ENCODE results near the gene KREMEN2. TPM values are rescaled to one million over a fixed set of nuclear protein-coding genes. Genes with fewer than 3 reads are reported as not detected.
"Not testable (repeated sequence)": the region's sequence is repeated elsewhere in the genome, so short reads cannot be mapped to it uniquely, and the experiment has no call there.

Gene KREMEN2
- total RNA-seq, 5 donors from 2014 or later (not counting 1 experiment from before 2014, with no cell fraction given) = 0.15 TPM; not detected in 4

DNA sequence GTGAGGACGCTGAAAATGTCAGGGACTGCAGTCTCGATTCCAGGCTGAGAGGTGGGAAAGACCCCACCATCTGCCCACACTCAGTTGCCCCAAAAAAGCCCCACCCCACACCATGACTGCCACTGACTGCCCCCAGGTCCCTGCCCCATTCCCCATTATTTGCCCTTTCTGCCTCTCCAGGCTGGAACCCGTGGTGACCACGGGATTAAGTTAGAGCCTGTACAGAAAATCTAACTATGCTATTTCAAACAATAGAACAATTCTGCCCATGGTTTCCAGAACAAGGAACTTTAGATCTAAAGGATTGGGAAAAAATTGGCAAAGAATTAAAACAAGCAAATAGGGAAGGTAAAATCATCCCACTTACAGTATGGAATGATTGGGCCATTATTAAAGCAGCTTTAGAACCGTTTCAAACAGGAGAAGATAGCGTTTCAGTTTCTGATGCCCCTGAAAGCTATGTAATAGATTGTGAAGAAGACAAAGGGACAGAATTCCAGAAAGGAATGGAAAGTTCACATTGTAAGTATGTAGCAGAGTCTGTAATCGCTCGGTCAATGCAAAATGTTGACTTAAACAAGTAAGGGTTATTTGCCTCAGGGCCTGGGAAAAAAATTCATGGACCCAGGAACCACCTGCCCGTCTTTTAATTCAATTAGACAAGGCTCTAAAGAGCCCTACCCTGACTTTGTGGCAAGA, 38.0 kb upstream of the KREMEN2 start:
- no peak for DNase-seq
- H3K36me3 Mint-ChIP-seq = peaks cover 14% of the 10 kb centered on the region
- 75% methylated on average over 4 of the region's 9 CpGs for WGBS (ENCODE audit: insufficient coverage)

DNA sequence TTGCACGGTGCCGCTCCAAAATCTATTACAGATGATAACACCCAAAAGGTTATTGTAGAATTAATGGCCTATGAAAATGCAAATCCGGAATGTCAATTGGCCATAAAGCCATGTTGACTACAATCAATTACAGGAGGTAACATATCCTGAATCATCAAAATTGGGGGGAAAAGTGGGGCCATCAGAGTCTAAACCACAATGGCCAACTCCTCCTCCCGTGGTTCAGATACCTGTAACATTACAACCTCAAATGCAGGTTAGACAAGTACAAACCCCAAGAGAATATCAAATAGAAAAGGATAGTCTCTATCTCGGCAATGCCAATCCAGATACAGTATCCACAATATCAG, 37.5 kb upstream of the KREMEN2 start:
- H3K4me3 ChIP-seq (ENCODE audit: control insufficient read depth in 1 of 2, extremely low read depth in 1 of 2, low read length in 1 of 2) = no peak overlapping the region
- WGBS (ENCODE audit: insufficient coverage) = 67% methylated on average over 2 of the region's 5 CpGs

More for the DNA sequence above, 38.0 kb upstream of the KREMEN2 start:
- Histone ChIP-seq H3K4me3 (ENCODE audit: control insufficient read depth in 1 of 2, extremely low read depth in 1 of 2, low read length in 1 of 2) (no peak overlapping the region), H3K36me3 (ENCODE audit: control insufficient read depth in 2 of 2, extremely low read depth in 1 of 2, insufficient read depth in 1 of 2, low read length in 1 of 2) (peaks cover 18 to 23% of the 10 kb centered on the region in 2 donors), H3K4me1 (ENCODE audit: control insufficient read depth in 1 of 2, extremely low read depth in 1 of 2, insufficient read depth in 2 of 2, low read length in 2 of 2) (peaks cover 2 to 10% of the 10 kb centered on the region in 2 experiments), H3K9me3 (no peaks in the 10 kb centered on the region), H3K27ac (ENCODE audit: low read length) (peak overlapping the region; percentile 44), H3K27me3 (replicated peaks in 1 of 2; ENCODE audit: control insufficient read depth in 2 of 2, extremely low read depth in 1 of 2, insufficient read depth in 2 of 2, low read length in 1 of 2) (no peaks in the 10 kb centered on the region)
- Mint-ChIP-seq H3K4me3 (no peak overlapping the region), H3K27ac (peak overlapping the region in 1 of 2 donors; percentile 4), H3K4me1 (peaks cover 13 to 24% (median 14%) of the 10 kb centered on the region in 3 donors), H3K9me3 (no peaks in the 10 kb centered on the region), H3K27me3 (no peaks in the 10 kb centered on the region)
- ATAC-seq (replicated peaks in 1 of 4) = no peak
- ChIA-PET CTCF (interaction anchor here (0.5 to 1.6 kb wide), 10 partner anchors 12 to 381 kb away, joined by 3 to 15 read pairs (median 4); partner anchors contain the start of genes FLYWCH1 (in 1 of the 2) and FLYWCH2 (in 1 of the 2)), POLR2A (no interaction called here)

DNA sequence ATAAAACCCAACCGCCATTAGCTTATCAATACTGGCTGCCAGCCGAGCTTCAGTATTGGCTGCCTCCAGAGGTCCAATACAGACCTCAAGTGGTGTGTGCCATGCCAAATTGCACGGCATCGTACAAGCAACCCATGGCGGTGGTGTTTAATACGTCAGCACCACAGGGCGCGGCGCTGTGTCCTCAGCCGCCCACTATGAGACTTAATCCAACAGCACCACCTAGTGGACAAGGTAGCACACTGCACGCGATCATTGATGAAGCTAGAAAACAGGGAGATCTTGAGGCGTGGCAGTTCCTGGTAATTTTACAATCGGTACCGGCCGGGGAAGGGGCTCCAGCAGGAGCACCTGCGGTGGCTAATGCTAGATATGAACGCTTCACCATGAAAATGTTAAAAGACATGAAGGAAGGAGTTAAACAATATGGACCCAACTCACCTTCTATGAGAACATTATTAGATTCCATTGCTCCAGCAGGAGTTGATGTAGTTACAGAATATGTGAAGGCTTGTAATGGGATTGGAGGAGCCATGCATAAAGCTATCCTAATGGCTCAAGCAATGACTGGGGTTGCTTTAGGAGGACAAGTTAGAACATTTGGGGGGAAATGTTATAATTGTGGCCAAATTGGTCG, 36.9 kb upstream of the KREMEN2 start:
- peak; percentile 68 to 95 (median 84) for DNase-seq
- peak overlapping the region; percentile 44 for H3K27ac ChIP-seq (ENCODE audit: low read length)

More for the DNA sequence above, 37.5 kb upstream of the KREMEN2 start:
- Mint-ChIP-seq H3K9me3 (no peaks in the 10 kb centered on the region), H3K4me1 (peaks cover 13 to 24% (median 14%) of the 10 kb centered on the region in 3 donors), H3K4me3 (no peak overlapping the region), H3K27ac (peak overlapping the region in 1 of 2 donors; percentile 4), H3K36me3 (peaks cover 14% of the 10 kb centered on the region), H3K27me3 (no peaks in the 10 kb centered on the region)
- ChIA-PET CTCF (interaction anchor here (0.5 to 1.6 kb wide), 9 partner anchors 10 to 381 kb away, joined by 3 to 15 read pairs (median 4); partner anchors contain the start of genes FLYWCH1 (in 1 of the 2) and FLYWCH2 (in 1 of the 2)), POLR2A (no interaction called here)
- Histone ChIP-seq H3K36me3 (ENCODE audit: control insufficient read depth in 2 of 2, extremely low read depth in 1 of 2, insufficient read depth in 1 of 2, low read length in 1 of 2) (peaks cover 22 to 23% of the 10 kb centered on the region in 2 donors), H3K27me3 (replicated peaks in 1 of 2; ENCODE audit: control insufficient read depth in 2 of 2, extremely low read depth in 1 of 2, insufficient read depth in 2 of 2, low read length in 1 of 2) (no peaks in the 10 kb centered on the region), H3K27ac (ENCODE audit: low read length) (peak overlapping the region; percentile 44), H3K9me3 (no peaks in the 10 kb centered on the region), H3K4me1 (ENCODE audit: control insufficient read depth in 1 of 2, extremely low read depth in 1 of 2, insufficient read depth in 2 of 2, low read length in 2 of 2) (peaks cover 2 to 10% of the 10 kb centered on the region in 2 experiments)
- no peak for ATAC-seq (replicated peaks in 1 of 4)
- DNase-seq = no peak

DNA sequence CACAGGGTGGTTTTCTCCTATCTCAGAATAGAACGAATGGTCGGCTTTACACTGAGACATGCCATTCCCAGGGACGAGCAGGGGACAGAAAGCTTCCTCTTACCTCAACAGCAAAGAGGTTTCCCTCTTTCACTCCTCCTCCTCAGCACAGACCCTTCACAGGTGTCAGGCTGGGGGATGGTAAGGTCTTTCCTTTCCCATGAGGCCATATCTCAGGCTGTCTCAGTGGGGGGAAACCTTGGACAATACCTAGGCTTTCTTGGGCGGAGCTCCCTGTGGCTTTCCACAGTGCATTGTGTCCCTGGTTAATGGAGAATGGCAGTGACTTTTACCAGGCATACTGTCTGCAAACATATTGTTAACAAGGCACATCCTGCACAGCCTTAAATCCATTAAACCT, 35.9 kb upstream of the KREMEN2 start:
- POLR2A ChIA-PET = interaction anchor here in 1 of 2 donors (0.5 kb wide), 1 partner anchor 29 kb away, joined by 3 read pairs; no protein-coding TSS in a partner anchor
- not testable (repeated sequence) for H3K27me3 ChIP-seq (replicated peaks in 1 of 2; ENCODE audit: control insufficient read depth in 2 of 2, extremely low read depth in 1 of 2, insufficient read depth in 2 of 2, low read length in 1 of 2); H3K27ac Mint-ChIP-seq

More for the DNA sequence above, 36.9 kb upstream of the KREMEN2 start:
- peaks cover 11% of the 10 kb centered on the region for H3K36me3 Mint-ChIP-seq
- no peaks in the 10 kb centered on the region for H3K9me3 Mint-ChIP-seq
- peak; percentile 99 to 100 (median 99) for ATAC-seq (replicated peaks in 1 of 4)
- no peaks in the 10 kb centered on the region for H3K27me3 Mint-ChIP-seq
- WGBS (ENCODE audit: insufficient coverage) = 15% methylated on average over 13 of the region's 19 CpGs
- no peaks in the 10 kb centered on the region for H3K9me3 ChIP-seq
- H3K4me3 ChIP-seq (ENCODE audit: control insufficient read depth in 1 of 2, extremely low read depth in 1 of 2, low read length in 1 of 2) = no peak overlapping the region
- ChIA-PET POLR2A (interaction anchor here (0.5 to 0.6 kb wide), 2 partner anchors 19 to 117 kb away, joined by 3 to 6 read pairs; no protein-coding TSS in a partner anchor), CTCF (interaction anchor here (0.5 to 1.6 kb wide), 15 partner anchors 11 to 380 kb away, joined by 3 to 15 read pairs (median 3); partner anchors contain the start of genes FLYWCH1 (in 1 of the 2) and FLYWCH2 (in 1 of the 2))
- no peak overlapping the region for H3K4me3 Mint-ChIP-seq
- H3K36me3 ChIP-seq (ENCODE audit: control insufficient read depth in 2 of 2, extremely low read depth in 1 of 2, insufficient read depth in 1 of 2, low read length in 1 of 2) = peaks cover 20 to 22% of the 10 kb centered on the region in 2 donors
- no peak overlapping the region for H3K27ac Mint-ChIP-seq
- no peaks in the 10 kb centered on the region for H3K27me3 ChIP-seq (replicated peaks in 1 of 2; ENCODE audit: control insufficient read depth in 2 of 2, extremely low read depth in 1 of 2, insufficient read depth in 2 of 2, low read length in 1 of 2)
- H3K4me1 Mint-ChIP-seq = peaks cover 13 to 24% (median 14%) of the 10 kb centered on the region in 3 donors
- peaks cover 2 to 10% of the 10 kb centered on the region in 2 experiments for H3K4me1 ChIP-seq (ENCODE audit: control insufficient read depth in 1 of 2, extremely low read depth in 1 of 2, insufficient read depth in 2 of 2, low read length in 2 of 2)

DNA sequence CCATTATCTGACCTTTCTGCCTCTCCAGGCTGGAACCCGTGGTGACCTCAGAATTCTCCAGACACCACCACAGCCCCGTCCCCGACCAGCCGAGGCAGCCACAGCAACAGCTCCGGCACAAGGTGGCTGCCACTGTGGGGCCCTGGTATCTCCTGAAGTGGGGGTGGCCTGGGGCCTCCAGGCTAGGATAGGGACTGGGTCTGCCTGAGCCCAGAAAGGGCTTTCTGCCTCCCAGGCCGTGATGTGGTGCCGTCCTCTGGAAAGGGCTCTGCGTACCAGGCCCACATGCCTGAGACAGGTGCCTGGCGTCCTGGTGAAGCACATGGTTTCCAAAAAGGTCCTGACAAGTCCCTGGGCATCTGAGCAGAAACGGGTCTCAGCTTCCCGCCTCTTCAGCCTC, 35.3 kb upstream of the KREMEN2 start:
- no peak overlapping the region for H3K4me3 Mint-ChIP-seq
- H3K9me3 Mint-ChIP-seq = no peaks in the 10 kb centered on the region
- H3K9me3 ChIP-seq = no peaks in the 10 kb centered on the region
- ChIA-PET POLR2A (no interaction called here), CTCF (no interaction called here)
- peaks cover 12 to 17% (median 13%) of the 10 kb centered on the region in 3 donors for H3K4me1 Mint-ChIP-seq
- DNase-seq = no peak
- no peak overlapping the region for H3K27ac Mint-ChIP-seq
- H3K36me3 ChIP-seq (ENCODE audit: control insufficient read depth in 2 of 2, extremely low read depth in 1 of 2, insufficient read depth in 1 of 2, low read length in 1 of 2) = peaks cover 16 to 31% of the 10 kb centered on the region in 2 donors
- no peaks in the 10 kb centered on the region for H3K27me3 Mint-ChIP-seq
- H3K27me3 ChIP-seq (replicated peaks in 1 of 2; ENCODE audit: control insufficient read depth in 2 of 2, extremely low read depth in 1 of 2, insufficient read depth in 2 of 2, low read length in 1 of 2) = no peaks in the 10 kb centered on the region
- no peak overlapping the region for H3K27ac ChIP-seq (ENCODE audit: low read length)
- ATAC-seq (replicated peaks in 1 of 4) = no peak
- WGBS (ENCODE audit: insufficient coverage) = 91% methylated on average over 8 of the region's 11 CpGs
- H3K4me3 ChIP-seq (ENCODE audit: control insufficient read depth in 1 of 2, extremely low read depth in 1 of 2, low read length in 1 of 2) = no peak overlapping the region
- H3K4me1 ChIP-seq (ENCODE audit: control insufficient read depth in 1 of 2, extremely low read depth in 1 of 2, insufficient read depth in 2 of 2, low read length in 2 of 2) = peaks cover 2 to 10% of the 10 kb centered on the region in 2 experiments
- peaks cover 8% of the 10 kb centered on the region for H3K36me3 Mint-ChIP-seq

More for the DNA sequence above, 35.9 kb upstream of the KREMEN2 start:
- peaks cover 16 to 26% of the 10 kb centered on the region in 2 donors for H3K36me3 ChIP-seq (ENCODE audit: control insufficient read depth in 2 of 2, extremely low read depth in 1 of 2, insufficient read depth in 1 of 2, low read length in 1 of 2)
- ATAC-seq (replicated peaks in 1 of 4); H3K4me3 ChIP-seq (ENCODE audit: control insufficient read depth in 1 of 2, extremely low read depth in 1 of 2, low read length in 1 of 2); H3K27ac ChIP-seq (ENCODE audit: low read length); H3K9me3 Mint-ChIP-seq; CTCF ChIA-PET; DNase-seq; H3K36me3 Mint-ChIP-seq; H3K4me3 Mint-ChIP-seq; H3K27me3 Mint-ChIP-seq; H3K9me3 ChIP-seq: not testable (repeated sequence)
- peaks cover 12 to 17% (median 13%) of the 10 kb centered on the region in 3 donors for H3K4me1 Mint-ChIP-seq
- WGBS (ENCODE audit: insufficient coverage) = 93% methylated on average over 3 of the region's 4 CpGs
- peaks cover 2 to 10% of the 10 kb centered on the region in 2 experiments for H3K4me1 ChIP-seq (ENCODE audit: control insufficient read depth in 1 of 2, extremely low read depth in 1 of 2, insufficient read depth in 2 of 2, low read length in 2 of 2)

DNA sequence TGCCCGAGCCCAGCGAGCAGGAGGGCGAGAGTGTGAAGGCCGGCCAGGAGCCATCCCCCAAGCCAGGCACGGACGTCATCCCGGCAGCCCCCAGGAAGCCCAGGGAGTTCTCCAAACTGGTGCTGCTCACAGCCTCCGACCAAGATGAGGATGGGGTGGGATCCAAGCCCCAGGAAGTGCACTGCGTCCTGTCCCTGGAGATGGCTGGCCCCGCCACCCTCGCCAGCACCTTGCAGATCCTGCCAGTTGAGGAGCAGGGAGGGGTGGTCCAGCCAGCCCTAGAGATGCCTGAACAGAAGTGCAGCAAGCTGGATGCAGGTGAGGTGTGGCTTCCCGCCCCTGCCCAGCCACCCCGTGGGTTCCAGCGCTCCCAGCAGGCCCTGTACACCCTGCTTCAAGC, 34.4 kb upstream of the KREMEN2 start:
- POLR2A ChIA-PET = no interaction called here
- H3K36me3 ChIP-seq (ENCODE audit: control insufficient read depth in 2 of 2, extremely low read depth in 1 of 2, insufficient read depth in 1 of 2, low read length in 1 of 2) = peaks cover 10 to 38% of the 10 kb centered on the region in 2 donors
- H3K27me3 ChIP-seq (replicated peaks in 1 of 2; ENCODE audit: control insufficient read depth in 2 of 2, extremely low read depth in 1 of 2, insufficient read depth in 2 of 2, low read length in 1 of 2) = no peaks in the 10 kb centered on the region
- Mint-ChIP-seq H3K27ac (no peak overlapping the region), H3K4me1 (peaks cover 12 to 22% (median 13%) of the 10 kb centered on the region in 3 donors), H3K27me3 (no peaks in the 10 kb centered on the region), H3K36me3 (peaks cover 17% of the 10 kb centered on the region), H3K4me3 (no peak overlapping the region), H3K9me3 (no peaks in the 10 kb centered on the region)
- 94% methylated on average over 14 of the region's 14 CpGs for WGBS (ENCODE audit: insufficient coverage)
- DNase-seq (no peak), ATAC-seq (replicated peaks in 1 of 4) (no peak)
- H3K27ac ChIP-seq (ENCODE audit: low read length) = no peak overlapping the region
- H3K4me1 ChIP-seq (ENCODE audit: control insufficient read depth in 1 of 2, extremely low read depth in 1 of 2, insufficient read depth in 2 of 2, low read length in 2 of 2) = peaks cover 2 to 10% of the 10 kb centered on the region in 2 experiments
- CTCF ChIA-PET = no interaction called here
- no peak overlapping the region for H3K4me3 ChIP-seq (ENCODE audit: control insufficient read depth in 1 of 2, extremely low read depth in 1 of 2, low read length in 1 of 2)
- no peaks in the 10 kb centered on the region for H3K9me3 ChIP-seq

Measured in T-cell (primary cell).